Ascending aorta (tissue), 2 donors: Measurements from ENCODE around the gene PTGIS. TPM values are rescaled to one million over a fixed set of nuclear protein-coding genes. Genes with fewer than 3 reads are reported as not detected.

ENCODE experiments used
- DNase-seq, 2 donors: peaks; one replicate each; pipeline ENCODE4 v3.0.0-alpha.2; 2019; ENCODE audit warnings: low spot score in 2 of 2
- H3K27ac ChIP-seq, 2 donors: fragments of 200-600 bp; sonication (generic); one replicate each; pipeline ENCODE4 v1.5.1; 2016 to 2017; ENCODE audit warnings: mild to moderate bottlenecking in 1 of 2
- H3K27me3 ChIP-seq: fragments of 200-600 bp; sonication (generic); one replicate; pipeline ENCODE4 v1.5.1; 2017
- H3K36me3 ChIP-seq, 2 donors: fragments of 200-600 bp; sonication (generic); one replicate each; pipeline ENCODE4 v1.5.1; 2016
- H3K4me1 ChIP-seq, 2 donors: fragments of 200-600 bp; sonication (generic); one replicate each; pipeline ENCODE4 v1.5.1; 2016 to 2017; ENCODE audit warnings: mild to moderate bottlenecking in 1 of 2
- H3K4me3 ChIP-seq, 2 donors: fragments of 200-600 bp; sonication (generic); one replicate each; pipeline ENCODE4 v1.5.1; 2016 to 2017; ENCODE audit warnings: mild to moderate bottlenecking in 1 of 2
- H3K9me3 ChIP-seq, 2 donors: fragments of 200-600 bp; sonication (generic); one replicate each; pipeline ENCODE4 v1.5.1; 2016
- CTCF ChIP-seq, 3 experiments: fragments of 200-600 bp in 2 of 3; fragments of 450-650 bp in 1 of 3; sonication (generic) in 2 of 3; IDR thresholded peaks; one replicate each; pipeline ENCODE4 v1.5.1; 2016 to 2019; ENCODE audit warnings: antibody characterized with exemption in 3 of 3, mild to moderate bottlenecking in 1 of 3, moderate library complexity in 1 of 3
- intact Hi-C: fragments of 100-400 bp; cut with DNase I; formaldehyde crosslinking; loops from one replicate; pipeline ENCODE4 v1.15.1; 2023
- total RNA-seq: library from RNA; depleted of rRNA; stranded (reverse); fragments of >200 nt; gene quantifications from one replicate; pipeline ENCODE4 v1.1.0, GENCODE V29; 2016

The PTGIS gene
- total RNA-seq, 1 donor from 2014 or later = 288 TPM

GRCh38 chr20:49479785-49480184 lies 88.2 kb downstream of the PTGIS start:
- H3K9me3 ChIP-seq = no peaks in the 10 kb centered on the region
- H3K4me1 ChIP-seq = peaks cover 7 to 19% of the 10 kb centered on the region in 2 donors
- no peak overlapping the region for H3K4me3 ChIP-seq
- intact Hi-C loops = no loop called here
- DNase-seq = no peak
- no peak overlapping the region for H3K27ac ChIP-seq
- TF ChIP-seq CTCF (IDR thresholded peaks at IDR 0.05) = no peak
- H3K27me3 ChIP-seq = no peaks in the 10 kb centered on the region
- no peaks in the 10 kb centered on the region for H3K36me3 ChIP-seq

- H3K4me1 ChIP-seq = peaks cover 7 to 13% of the 10 kb centered on the region in 2 donors
- H3K27me3 ChIP-seq = no peaks in the 10 kb centered on the region
- H3K4me3 ChIP-seq = no peak overlapping the region
- intact Hi-C loops = no loop called here
- no peak for DNase-seq
- no peak overlapping the region for H3K27ac ChIP-seq
- no peaks in the 10 kb centered on the region for H3K9me3 ChIP-seq
- no peak for TF ChIP-seq CTCF (IDR thresholded peaks at IDR 0.05)
- H3K36me3 ChIP-seq = no peaks in the 10 kb centered on the region
Measured at GRCh38 chr20:49478754-49479689, 88.9 kb downstream of the PTGIS start.

- H3K4me1 ChIP-seq = peaks cover 3 to 8% of the 10 kb centered on the region in 2 donors
- no peaks in the 10 kb centered on the region for H3K27me3 ChIP-seq
- no peak overlapping the region for H3K4me3 ChIP-seq
- intact Hi-C loops = no loop called here
- no peak for TF ChIP-seq CTCF (IDR thresholded peaks at IDR 0.05)
- no peak for DNase-seq
- H3K9me3 ChIP-seq = no peaks in the 10 kb centered on the region
- no peaks in the 10 kb centered on the region for H3K36me3 ChIP-seq
- no peak overlapping the region for H3K27ac ChIP-seq
Measured at GRCh38 chr20:49478266-49478665, 89.7 kb downstream of the PTGIS start.

GRCh38 chr20:49477200-49477599 lies 90.7 kb downstream of the PTGIS start:
- Histone ChIP-seq H3K9me3 (no peaks in the 10 kb centered on the region), H3K4me3 (no peak overlapping the region), H3K27ac (no peak overlapping the region), H3K36me3 (no peaks in the 10 kb centered on the region), H3K4me1 (peaks cover 0 to under 1% of the 10 kb centered on the region in 2 donors), H3K27me3 (no peaks in the 10 kb centered on the region)
- no peak for TF ChIP-seq CTCF (IDR thresholded peaks at IDR 0.05)
- no peak for DNase-seq
- intact Hi-C loops = no loop called here

GRCh38 chr20:49476016-49476355 lies 92.0 kb downstream of the PTGIS start:
- no peak for DNase-seq
- intact Hi-C loops = no loop called here
- no peak for TF ChIP-seq CTCF (IDR thresholded peaks at IDR 0.05)
- no peaks in the 10 kb centered on the region for H3K4me1 ChIP-seq
- H3K27ac ChIP-seq = no peak overlapping the region
- no peaks in the 10 kb centered on the region for H3K36me3 ChIP-seq
- no peaks in the 10 kb centered on the region for H3K27me3 ChIP-seq
- H3K4me3 ChIP-seq = no peak overlapping the region
- H3K9me3 ChIP-seq = no peaks in the 10 kb centered on the region
